Right atrium auricular region (tissue), 2 donors: Measurements from ENCODE around the gene HIGD2A. TPM values are rescaled to one million over a fixed set of nuclear protein-coding genes. Genes with fewer than 3 reads are reported as not detected.

Experiments
- DNase-seq: peaks from one replicate; pipeline ENCODE4 v3.0.0-alpha.2; 2019; ENCODE audit warnings: low spot score
- H3K27ac ChIP-seq, 2 donors: fragments of 200-600 bp; sonication (generic); 1 replicate in 1 of 2; 2 replicates in 1 of 2; pipeline ENCODE4 v1.5.1; 2016 to 2019
- H3K27me3 ChIP-seq, 2 donors: fragments of 200-600 bp; sonication (generic); one replicate each; pipeline versions ENCODE4 v1.5.1 to v1.6.0; 2017 to 2019
- H3K36me3 ChIP-seq: fragments of 200-600 bp; sonication (generic); one replicate; pipeline ENCODE4 v1.5.1; 2016
- H3K4me1 ChIP-seq, 2 donors: fragments of 200-600 bp; sonication (generic); one replicate each; pipeline versions ENCODE4 v1.5.1 to v1.6.0; 2017 to 2019
- H3K4me3 ChIP-seq, 2 donors: fragments of 200-600 bp; sonication (generic); 1 replicate in 1 of 2; 2 replicates in 1 of 2; pipeline ENCODE4 v1.5.1; 2017 to 2019; ENCODE audit warnings: mild to moderate bottlenecking in 1 of 2, moderate library complexity in 1 of 2
- H3K9me3 ChIP-seq, 2 donors: fragments of 200-600 bp; sonication (generic); one replicate each; pipeline ENCODE4 v1.5.1; 2019
- CTCF ChIP-seq, 2 donors: fragments of 200-600 bp; sonication (generic); IDR thresholded peaks; one replicate each; pipeline ENCODE4 v1.5.1; 2019; ENCODE audit warnings: antibody characterized with exemption in 2 of 2
- microRNA counts, 2 donors: library from miRNA; unstranded; fragments of <30 nt; microRNA quantifications; one replicate each; lab custom pipeline; 2016 to 2017
- microRNA-seq, 2 donors: library from miRNA; unstranded; fragments of <30 nt; microRNA quantifications; one replicate each; pipeline ENCODE4, GENCODE V29; 2016 to 2017; ENCODE audit warnings: borderline number of aligned reads in 2 of 2, borderline replicate concordance in 1 of 2
- total RNA-seq, 2 donors: library from RNA; depleted of rRNA; stranded (reverse); fragments of >200 nt; gene quantifications; one replicate each; pipeline ENCODE4 v1.1.0, GENCODE V29; 2016

The HIGD2A gene
- total RNA-seq, 2 donors from 2014 or later: 231 to 249 TPM

- Histone ChIP-seq H3K9me3 (no peaks in the 10 kb centered on the region), H3K4me3 (no peak overlapping the region), H3K36me3 (no peaks in the 10 kb centered on the region), H3K27me3 (no peaks in the 10 kb centered on the region), H3K27ac (no peak overlapping the region), H3K4me1 (no peaks in the 10 kb centered on the region)
- TF ChIP-seq CTCF (IDR thresholded peaks at IDR 0.05): no peak
- DNase-seq: no peak
Measured at GRCh38 chr5:176438959-176439757, 50.6 kb downstream of the HIGD2A start.

MicroRNA genes within 50 kb of the gene (microRNA counts, 767-probe panel; counts per million panel counts)
- microRNA hsa-miR-1271-5p (lab: Ali Mortazavi, UCI): 0 to 178 counts per million in 2 donors

Small RNA genes within 50 kb of the gene (microRNA-seq; reads per million reads assigned to microRNA genes)
- gene MIR1271: 8.5 to 9.2 reads per million in 2 donors

Other genes starting within 250 kb of the HIGD2A start
- 1 to 10 TPM; 5.2 to 9.1 TPM for gene SIMC1, start 150.3 kb upstream of the HIGD2A start, total RNA-seq
- gene KIAA1191, start 27.0 kb upstream of the HIGD2A start, total RNA-seq: 100 to 1,000 TPM; 118 to 141 TPM
- 1 to 10 TPM; 4.0 to 5.8 TPM for gene ARL10, start 23.3 kb upstream of the HIGD2A start, total RNA-seq
- gene NOP16, start 153 bp upstream of the HIGD2A start, total RNA-seq: 10 to 100 TPM; 11.8 to 16.0 TPM
- 100 to 1,000 TPM; 241 to 341 TPM for gene CLTB, start 27.8 kb downstream of the HIGD2A start, total RNA-seq
- gene FAF2, start 59.6 kb downstream of the HIGD2A start, total RNA-seq: 10 to 100 TPM; 14.4 to 19.5 TPM
- gene RNF44, start 148.7 kb downstream of the HIGD2A start, total RNA-seq: 10 to 100 TPM; 10.7 to 12.4 TPM
- gene CDHR2, start 160.6 kb downstream of the HIGD2A start, total RNA-seq: under 1 TPM in 1 of 2 donors, not detected in 1; 0.12 TPM
- under 1 TPM; 0.22 to 0.79 TPM for gene GPRIN1, start 221.4 kb downstream of the HIGD2A start, total RNA-seq
- under 1 TPM in 1 of 2 donors, not detected in 1; 0.67 TPM for gene SNCB, start 241.8 kb downstream of the HIGD2A start, total RNA-seq
- not detected for gene EIF4E1B, start 241.9 kb downstream of the HIGD2A start, total RNA-seq